Adrenal gland (tissue), 5 donors: Measurements from ENCODE around the gene NUP98.

Experiments
- POLR2A ChIP-seq, 2 donors: fragments of 450-650 bp; IDR thresholded peaks; one replicate each; pipeline ENCODE4 v1.6.1; 2017; ENCODE audit warnings: antibody characterized with exemption in 2 of 2, mild to moderate bottlenecking in 2 of 2, moderate library complexity in 1 of 2
- TF ChIP-seq, protein P1 (sequence below), 6 experiments: fragments of 450-650 bp in 4 of 6; fragments of 200-600 bp in 2 of 6; sonication (generic) in 1 of 6; IDR thresholded peaks; 1 replicate in 5 of 6; 2 replicates in 1 of 6; pipeline versions ENCODE4 v1.5.1 to v1.8.0; 2016 to 2021; ENCODE audit warnings: antibody characterized with exemption in 6 of 6, mild to moderate bottlenecking in 2 of 6, moderate library complexity in 1 of 6
- donor health status: DM: no; HTN: no; CAD: no.

DNA sequence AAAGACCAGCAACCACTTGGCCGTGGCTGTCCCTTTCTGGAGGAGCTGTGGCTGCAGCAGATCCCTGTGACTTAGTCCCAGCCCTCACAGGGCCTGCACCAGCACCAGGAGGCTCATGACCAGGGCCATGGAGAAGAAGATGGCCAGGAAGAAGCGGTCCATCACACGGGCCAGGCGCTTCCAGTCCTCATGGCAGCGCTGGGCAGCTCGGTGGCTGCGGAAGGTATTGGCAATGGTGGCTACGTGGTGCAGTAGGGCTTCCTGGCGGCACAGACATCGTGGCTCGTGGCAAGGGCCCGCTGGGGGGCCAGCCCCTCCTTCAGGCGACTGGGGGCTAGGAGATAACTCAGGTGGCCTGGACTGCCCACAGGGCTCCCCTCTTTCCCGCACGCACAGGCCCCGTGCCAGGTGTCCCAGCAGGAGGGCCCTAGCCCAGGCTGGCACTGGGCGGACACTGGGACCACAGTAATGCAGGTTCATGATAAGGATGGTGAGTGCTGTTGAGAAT is 131.3 kb downstream of the NUP98 start:
- TF ChIP-seq, protein P1, sequence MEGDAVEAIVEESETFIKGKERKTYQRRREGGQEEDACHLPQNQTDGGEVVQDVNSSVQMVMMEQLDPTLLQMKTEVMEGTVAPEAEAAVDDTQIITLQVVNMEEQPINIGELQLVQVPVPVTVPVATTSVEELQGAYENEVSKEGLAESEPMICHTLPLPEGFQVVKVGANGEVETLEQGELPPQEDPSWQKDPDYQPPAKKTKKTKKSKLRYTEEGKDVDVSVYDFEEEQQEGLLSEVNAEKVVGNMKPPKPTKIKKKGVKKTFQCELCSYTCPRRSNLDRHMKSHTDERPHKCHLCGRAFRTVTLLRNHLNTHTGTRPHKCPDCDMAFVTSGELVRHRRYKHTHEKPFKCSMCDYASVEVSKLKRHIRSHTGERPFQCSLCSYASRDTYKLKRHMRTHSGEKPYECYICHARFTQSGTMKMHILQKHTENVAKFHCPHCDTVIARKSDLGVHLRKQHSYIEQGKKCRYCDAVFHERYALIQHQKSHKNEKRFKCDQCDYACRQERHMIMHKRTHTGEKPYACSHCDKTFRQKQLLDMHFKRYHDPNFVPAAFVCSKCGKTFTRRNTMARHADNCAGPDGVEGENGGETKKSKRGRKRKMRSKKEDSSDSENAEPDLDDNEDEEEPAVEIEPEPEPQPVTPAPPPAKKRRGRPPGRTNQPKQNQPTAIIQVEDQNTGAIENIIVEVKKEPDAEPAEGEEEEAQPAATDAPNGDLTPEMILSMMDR (IDR thresholded peaks at IDR 0.05): no peak
- no peak for TF ChIP-seq POLR2A (IDR thresholded peaks at IDR 0.05)
